CD4-positive, alpha-beta T cell treated with Interleukin-17A for 1 hour (primary cell): ENCODE data around the gene GPR84.

Source experiments
- DNase-seq: peaks from one replicate; pipeline ENCODE4 v3.0.0-alpha.2; 2020

The GPR84 gene

GRCh38 chr12:54364413-54364812 lies at the start of gene GPR84:
TSS of gene GPR84 (minus strand) at chr12:54364486. CDS start at chr12:54363851, 635 bp downstream.
- DNase-seq = peak; percentile 41

DNA sequence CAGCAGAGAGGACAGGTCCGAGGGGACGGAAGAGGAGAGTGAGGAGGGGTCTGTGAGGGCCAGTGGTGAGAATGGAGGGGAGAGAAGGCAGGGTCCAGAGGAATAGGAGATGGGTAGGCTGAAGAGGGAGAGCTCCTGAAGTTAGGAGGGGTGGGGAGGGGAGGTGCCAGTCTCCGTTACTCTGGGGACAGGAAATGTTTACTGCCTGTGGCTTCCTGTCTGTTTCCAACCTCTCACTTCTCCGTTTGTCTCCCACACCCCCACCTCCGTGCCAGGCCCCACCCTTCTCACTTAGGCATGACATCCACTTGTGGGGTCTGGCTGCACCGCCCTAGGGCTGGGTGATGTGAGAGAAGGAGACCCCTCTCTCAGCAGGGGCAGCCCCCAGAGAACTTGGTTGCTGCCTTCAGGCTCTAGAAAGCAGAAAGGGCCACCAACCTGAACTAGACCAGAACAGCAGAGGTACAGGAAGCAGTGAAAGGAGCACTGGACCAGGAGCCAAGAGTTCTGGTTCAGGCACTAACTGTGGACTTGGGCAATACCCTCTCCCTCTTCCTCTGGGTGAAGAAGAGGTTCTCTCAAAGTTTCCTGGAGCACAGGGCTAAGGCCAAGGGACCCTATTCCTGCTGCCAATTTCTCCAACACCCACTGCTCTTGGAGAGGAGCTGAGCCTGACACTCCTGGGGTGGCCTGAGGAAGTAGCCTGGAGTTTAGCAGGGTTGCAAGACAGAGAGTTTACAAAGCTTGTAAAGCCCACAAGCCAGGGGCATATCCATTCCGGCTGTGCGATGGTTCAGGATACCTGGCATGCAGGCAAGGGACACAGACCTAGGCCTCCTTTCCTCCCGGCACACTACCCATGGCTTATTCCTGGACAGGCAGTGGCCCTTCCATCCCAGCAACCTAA lies 49.3 kb upstream of the GPR84 start:
- DNase-seq = peak; percentile 91

- DNase-seq = peak; percentile 52
These were observed 48.5 kb upstream of the GPR84 start for GRCh38 chr12:54412786-54413185.

DNA sequence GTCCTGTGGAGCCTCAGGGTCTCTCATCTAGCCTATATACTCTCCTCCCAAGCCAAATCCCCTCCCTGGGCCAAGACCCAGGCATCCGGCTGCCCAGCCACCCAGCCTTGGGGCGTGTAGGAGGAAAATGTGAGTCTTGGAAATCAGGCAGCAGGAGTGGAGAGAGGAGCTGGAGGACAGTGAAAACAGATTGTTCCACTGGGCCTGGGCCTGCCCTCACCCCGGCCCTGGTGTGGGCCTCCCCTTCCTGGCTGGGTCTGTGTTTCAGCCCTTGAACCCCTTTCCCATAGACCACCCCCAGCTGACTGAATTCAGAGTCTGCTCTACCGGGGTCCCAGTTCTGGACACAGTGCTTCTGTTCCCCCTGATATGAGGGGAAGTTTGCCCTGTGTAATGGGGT lies 48.1 kb upstream of the GPR84 start:
- DNase-seq = no peak

- peak; percentile 72 for DNase-seq
These were observed 47.3 kb upstream of the GPR84 start for GRCh38 chr12:54411391-54412241.

GRCh38 chr12:54409267-54409666 lies 45.0 kb upstream of the GPR84 start:
- DNase-seq = no peak

- DNase-seq = no peak
These were observed 43.1 kb upstream of the GPR84 start for GRCh38 chr12:54407183-54407905.

DNA sequence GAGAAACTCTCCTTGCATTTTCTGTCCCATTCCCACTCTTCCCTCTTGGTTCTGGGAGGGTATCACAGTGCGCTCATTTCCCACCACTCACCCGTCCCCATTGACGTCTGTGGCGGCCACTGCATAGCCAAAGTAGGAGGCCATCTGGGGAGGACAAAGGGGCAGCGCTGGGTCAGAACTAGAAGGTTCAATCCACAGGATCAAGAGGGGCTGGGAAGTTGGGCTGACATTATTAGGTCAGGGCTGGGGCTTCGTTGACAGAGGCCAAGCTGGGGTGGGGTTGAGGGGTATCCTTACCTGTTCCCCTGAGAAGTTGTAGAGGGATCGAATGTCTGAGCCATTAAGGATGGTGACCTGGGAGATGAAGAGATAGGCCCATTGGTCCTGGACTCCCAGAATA lies 41.3 kb upstream of the GPR84 start:
- DNase-seq = no peak

DNA sequence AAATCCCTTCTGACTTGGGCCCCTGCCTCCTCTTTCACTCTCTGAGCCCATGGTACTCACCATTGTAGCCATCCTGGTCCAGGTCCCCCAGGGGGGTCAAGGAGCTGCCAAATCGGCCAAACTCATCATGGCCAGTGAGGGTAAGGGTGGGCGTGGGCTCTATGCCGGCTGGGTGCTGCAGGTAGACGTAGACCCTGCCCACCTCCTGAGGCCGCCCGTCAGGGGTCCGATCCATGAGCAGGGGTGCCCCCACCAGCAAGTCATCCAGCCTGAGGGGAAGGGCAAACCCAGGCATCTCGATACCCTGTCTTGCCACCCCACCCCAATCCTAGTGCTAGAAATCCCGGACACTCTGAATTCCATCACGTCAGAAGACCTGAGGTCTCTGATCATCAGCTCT lies 40.8 kb upstream of the GPR84 start:
- no peak for DNase-seq

- peak; percentile 78 for DNase-seq
These were observed 40.0 kb upstream of the GPR84 start for GRCh38 chr12:54404061-54405004.

DNA sequence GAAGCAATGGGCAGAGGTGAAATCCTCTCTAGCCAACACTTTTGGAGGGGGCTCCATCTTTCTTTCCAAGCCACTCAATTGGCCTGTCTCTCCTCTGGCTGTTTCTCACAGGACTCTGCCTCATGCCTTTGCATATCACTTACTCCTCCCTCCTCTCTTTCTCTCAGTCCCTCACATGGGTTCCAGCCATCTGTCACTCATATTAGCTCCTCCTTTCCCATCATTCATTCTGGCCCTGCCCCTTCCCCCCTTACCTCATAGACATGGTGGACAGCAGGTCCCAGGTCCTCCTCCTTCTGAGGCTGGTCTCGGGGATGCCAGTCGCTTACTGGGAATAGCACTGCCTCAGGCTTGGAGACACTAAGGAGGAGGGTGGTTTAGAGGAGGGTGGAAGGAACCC lies 36.8 kb upstream of the GPR84 start:
- DNase-seq = no peak

DNA sequence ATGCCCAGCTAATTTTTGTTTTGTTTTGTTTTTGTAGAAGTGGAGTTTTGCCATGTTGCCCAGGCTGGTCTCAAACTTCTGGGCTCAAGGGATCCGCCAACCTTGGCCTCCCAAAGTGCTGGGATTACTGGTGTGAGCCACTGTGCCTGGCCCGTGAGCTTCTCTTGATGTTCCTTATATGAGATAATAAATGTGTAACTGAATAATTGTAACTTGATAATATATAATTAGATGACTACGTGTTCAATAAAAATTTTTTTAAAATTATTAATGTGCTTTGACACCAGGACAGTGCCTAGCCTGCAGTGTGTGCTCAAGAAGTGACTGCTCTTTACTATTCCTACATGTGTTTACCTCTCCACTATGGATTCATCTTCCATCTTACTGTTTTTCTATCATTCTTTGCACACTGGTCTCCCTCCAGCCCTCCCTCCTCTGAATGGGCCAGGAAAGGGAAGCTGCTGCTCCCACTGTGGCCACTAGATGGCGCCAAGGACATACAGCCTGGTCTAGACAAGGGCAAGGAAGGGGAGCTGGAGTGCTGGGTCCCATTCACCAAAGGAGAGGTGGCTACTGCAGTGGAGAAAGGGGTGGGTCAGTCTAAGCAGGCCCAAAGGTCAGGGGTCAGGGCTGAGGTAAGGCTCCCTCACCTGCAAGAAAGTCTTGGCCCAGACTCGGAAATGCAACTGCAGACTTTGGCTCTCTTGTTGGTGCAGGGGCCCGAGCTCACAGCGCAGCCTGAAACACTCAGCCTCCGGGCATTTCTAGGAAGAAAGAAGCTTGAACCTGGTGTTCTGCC lies 34.9 kb upstream of the GPR84 start:
- peak; percentile 91 for DNase-seq

DNA sequence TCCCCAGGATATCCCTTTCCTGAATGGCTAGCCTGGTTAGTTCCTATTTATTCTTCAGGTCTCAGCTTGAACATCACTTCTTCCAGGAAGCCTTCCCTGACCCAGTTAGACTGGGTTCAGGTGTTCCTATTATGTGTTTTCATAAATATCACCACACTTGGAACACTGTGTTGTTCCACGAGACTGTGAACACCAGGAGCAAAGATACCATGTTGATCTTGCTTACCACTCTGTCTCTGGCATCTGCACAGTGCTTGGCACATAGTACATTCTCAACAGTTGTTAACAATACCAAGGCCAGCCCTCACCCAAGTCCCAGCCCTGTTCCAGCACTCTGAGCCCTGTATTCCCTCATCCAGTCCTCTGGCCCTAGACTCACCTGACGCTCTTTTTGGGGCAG lies 33.9 kb upstream of the GPR84 start:
- DNase-seq = no peak

- no peak for DNase-seq
These were observed 32.9 kb upstream of the GPR84 start for GRCh38 chr12:54397157-54397556.

DNA sequence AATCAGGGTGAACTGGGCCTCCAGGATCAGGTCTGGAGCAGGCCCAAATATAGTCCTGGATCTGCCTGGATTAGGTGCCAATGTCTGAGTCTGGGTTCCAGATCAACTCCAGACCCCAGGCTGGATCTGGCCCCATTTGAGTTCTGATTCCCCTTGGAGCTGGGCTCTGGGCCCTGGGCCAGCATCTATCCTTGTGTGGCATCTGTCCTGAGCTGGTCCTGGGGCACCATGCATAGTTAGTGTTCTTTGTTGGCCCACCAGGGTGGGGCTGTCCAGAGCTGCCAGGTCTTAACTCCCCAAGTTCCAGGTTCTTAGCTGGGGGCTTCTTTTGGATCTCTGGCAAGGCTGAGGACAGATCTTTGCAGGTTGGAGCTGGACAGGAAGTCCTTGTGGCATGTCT lies 31.3 kb upstream of the GPR84 start:
- DNase-seq = no peak

DNA sequence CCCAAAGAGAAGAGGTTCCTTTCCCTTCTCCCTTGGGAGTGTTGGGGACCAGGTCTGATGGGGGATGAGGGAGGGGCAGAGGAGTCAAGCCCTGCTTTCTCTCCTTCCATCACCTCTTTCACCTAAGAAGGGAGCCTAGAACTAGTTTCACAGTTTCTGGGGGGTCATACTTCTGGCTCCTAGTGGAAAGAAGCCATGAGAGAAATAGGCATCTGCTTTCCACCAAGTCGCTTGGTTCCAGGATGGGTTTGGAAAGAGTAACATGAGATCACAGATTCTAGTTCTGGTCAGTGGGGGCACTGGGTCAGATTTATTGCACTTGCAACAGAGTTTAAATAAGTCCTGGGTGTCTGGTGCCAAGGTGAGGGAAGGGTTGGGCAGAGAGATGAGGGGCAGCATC lies 30.7 kb upstream of the GPR84 start:
- DNase-seq = no peak

GRCh38 chr12:54394281-54394719 lies 30.0 kb upstream of the GPR84 start:
- DNase-seq = peak; percentile 57

DNA sequence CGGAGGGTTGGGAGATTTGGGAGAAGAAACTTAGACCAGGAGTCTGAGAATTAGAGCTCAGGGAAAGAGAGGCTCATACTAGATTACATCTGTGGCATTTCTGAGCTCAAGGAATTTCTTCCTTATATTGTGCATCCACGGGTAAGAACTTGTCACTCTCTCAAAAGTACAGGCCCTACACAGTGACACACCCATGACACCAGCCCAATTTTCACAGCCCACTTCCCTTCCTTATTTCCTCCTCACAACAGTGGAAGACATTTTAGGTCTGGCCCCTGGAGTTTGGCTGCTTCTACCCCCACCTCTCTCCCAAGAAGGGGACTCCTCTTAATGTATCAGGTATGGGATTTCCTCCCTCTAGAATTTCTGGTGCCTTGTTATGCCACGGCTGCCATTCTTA lies 29.5 kb upstream of the GPR84 start:
- DNase-seq = no peak

- DNase-seq = no peak
These were observed 28.9 kb upstream of the GPR84 start for GRCh38 chr12:54393207-54393609.

- no peak for DNase-seq
These were observed 28.4 kb upstream of the GPR84 start for GRCh38 chr12:54392485-54393206.
